DOHH2 (cell line): ENCODE results near the gene TGM3.

ENCODE experiments used
- H3F3A ChIP-seq: fragments of 200-600 bp; sonication (generic), shearing (Covaris generic); 2 replicates; pipeline ENCODE4 v1.6.0; 2016; ENCODE audit warnings: antibody characterized with exemption, mild to moderate bottlenecking; ENCODE audit not compliant: control insufficient read depth, insufficient read depth
- H3K27ac ChIP-seq: fragments of 200-600 bp; sonication (generic); 2 replicates; pipeline ENCODE4 v1.5.1; 2014; ENCODE audit warnings: low read depth, mild to moderate bottlenecking, low read length, moderate library complexity
- H3K27me3 ChIP-seq: fragments of 200-600 bp; sonication (generic); 2 replicates; pipeline ENCODE4 v1.6.1; 2014; ENCODE audit warnings: mild to moderate bottlenecking, low read length, mixed read lengths; ENCODE audit not compliant: control insufficient read depth
- H3K36me3 ChIP-seq: fragments of 200-600 bp; sonication (generic); 2 replicates; pipeline ENCODE4 v1.6.1; 2014; ENCODE audit warnings: mild to moderate bottlenecking, low read length, moderate library complexity, mixed read lengths; ENCODE audit not compliant: control insufficient read depth
- H3K4me1 ChIP-seq: fragments of 200-600 bp; sonication (generic); 2 replicates; pipeline ENCODE4 v1.6.1; 2014; ENCODE audit warnings: mild to moderate bottlenecking, low read length, mixed read lengths; ENCODE audit not compliant: control insufficient read depth
- H3K4me2 ChIP-seq: fragments of 200-600 bp; sonication (generic); 2 replicates; pipeline ENCODE4 v1.6.0; 2014; ENCODE audit warnings: mild to moderate bottlenecking, low read length, moderate library complexity
- H3K4me3 ChIP-seq: fragments of 200-600 bp; sonication (generic); 2 replicates; pipeline ENCODE4 v1.5.1; 2014; ENCODE audit warnings: mild to moderate bottlenecking, low read length, mixed read lengths
- H3K79me2 ChIP-seq: fragments of 200-600 bp; sonication (generic); 2 replicates; pipeline ENCODE4 v1.6.1; 2014; ENCODE audit warnings: mild to moderate bottlenecking, low read length, mixed read lengths; ENCODE audit not compliant: control insufficient read depth
- H3K9me2 ChIP-seq: fragments of 200-600 bp; sonication (generic); replicated peaks from 2 replicates; pipeline ENCODE4 v1.6.1; 2014; ENCODE audit warnings: mild to moderate bottlenecking, low read length, mixed read lengths; ENCODE audit not compliant: control insufficient read depth
- H3K9me3 ChIP-seq: fragments of 200-600 bp; sonication (generic); 2 replicates; pipeline ENCODE4 v1.6.1; 2014; ENCODE audit warnings: antibody characterized with exemption, low read length, mixed read lengths; ENCODE audit not compliant: control insufficient read depth, insufficient read depth
- H4K20me1 ChIP-seq: fragments of 200-600 bp; sonication (generic); 2 replicates; pipeline ENCODE4 v1.6.0; 2014; ENCODE audit warnings: low read depth, mild to moderate bottlenecking, antibody characterized with exemption, low read length, moderate library complexity; ENCODE audit not compliant: control insufficient read depth, insufficient read depth
- EZH2phosphoT487 ChIP-seq: fragments of 200-600 bp; sonication (generic); IDR thresholded peaks from 2 replicates; pipeline ENCODE4 v1.6.1; 2017; ENCODE audit warnings: borderline replicate concordance, mild to moderate bottlenecking, antibody characterized with exemption, low read length, moderate library complexity, mixed read lengths
- TF ChIP-seq, protein P1 (sequence below): fragments of 200-600 bp; sonication (generic); IDR thresholded peaks from one replicate; pipeline ENCODE4 v1.5.1; 2014; ENCODE audit warnings: antibody characterized with exemption, mild to moderate bottlenecking, low read depth, low read length; ENCODE audit not compliant: poor library complexity, severe bottlenecking

TGM3 gene

DNA sequence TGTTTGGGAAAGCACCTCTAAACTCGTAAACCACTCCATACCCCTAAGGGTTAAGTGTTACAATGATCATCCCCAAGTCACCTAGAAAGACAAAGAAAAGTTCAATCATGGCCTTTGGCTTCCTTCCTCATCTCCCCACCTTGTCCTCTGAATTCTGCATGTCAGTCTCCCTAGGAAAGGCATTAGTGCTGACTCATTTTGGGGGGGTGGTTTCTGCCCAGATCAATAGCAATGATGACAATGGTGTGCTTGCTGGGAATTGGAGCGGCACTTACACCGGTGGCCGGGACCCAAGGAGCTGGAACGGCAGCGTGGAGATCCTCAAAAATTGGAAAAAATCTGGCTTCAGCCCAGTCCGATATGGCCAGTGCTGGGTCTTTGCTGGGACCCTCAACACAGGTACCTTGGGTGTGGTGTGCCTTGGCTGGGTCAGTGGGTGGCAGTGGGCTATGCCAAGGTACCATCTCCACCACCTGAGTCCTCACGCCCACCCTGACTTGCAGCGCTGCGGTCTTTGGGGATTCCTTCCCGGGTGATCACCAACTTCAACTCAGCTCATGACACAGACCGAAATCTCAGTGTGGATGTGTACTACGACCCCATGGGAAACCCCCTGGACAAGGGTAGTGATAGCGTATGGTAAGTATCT lies 21.2 kb downstream of the TGM3 start:
- Histone ChIP-seq H3K9me3 (no peaks in the 10 kb centered on the region), H3K36me3 (no peaks in the 10 kb centered on the region), H4K20me1 (no peaks in the 10 kb centered on the region), H3K79me2 (no peaks in the 10 kb centered on the region), H3K4me3 (no peak overlapping the region), H3K27ac (no peak overlapping the region), H3K4me2 (no peak overlapping the region), H3F3A (no peaks in the 10 kb centered on the region), H3K4me1 (no peaks in the 10 kb centered on the region), H3K9me2 (no peaks in the 10 kb centered on the region), H3K27me3 (peaks cover 9% of the 10 kb centered on the region)
- TF ChIP-seq EZH2phosphoT487, result no peak
- TF ChIP-seq, protein P1, sequence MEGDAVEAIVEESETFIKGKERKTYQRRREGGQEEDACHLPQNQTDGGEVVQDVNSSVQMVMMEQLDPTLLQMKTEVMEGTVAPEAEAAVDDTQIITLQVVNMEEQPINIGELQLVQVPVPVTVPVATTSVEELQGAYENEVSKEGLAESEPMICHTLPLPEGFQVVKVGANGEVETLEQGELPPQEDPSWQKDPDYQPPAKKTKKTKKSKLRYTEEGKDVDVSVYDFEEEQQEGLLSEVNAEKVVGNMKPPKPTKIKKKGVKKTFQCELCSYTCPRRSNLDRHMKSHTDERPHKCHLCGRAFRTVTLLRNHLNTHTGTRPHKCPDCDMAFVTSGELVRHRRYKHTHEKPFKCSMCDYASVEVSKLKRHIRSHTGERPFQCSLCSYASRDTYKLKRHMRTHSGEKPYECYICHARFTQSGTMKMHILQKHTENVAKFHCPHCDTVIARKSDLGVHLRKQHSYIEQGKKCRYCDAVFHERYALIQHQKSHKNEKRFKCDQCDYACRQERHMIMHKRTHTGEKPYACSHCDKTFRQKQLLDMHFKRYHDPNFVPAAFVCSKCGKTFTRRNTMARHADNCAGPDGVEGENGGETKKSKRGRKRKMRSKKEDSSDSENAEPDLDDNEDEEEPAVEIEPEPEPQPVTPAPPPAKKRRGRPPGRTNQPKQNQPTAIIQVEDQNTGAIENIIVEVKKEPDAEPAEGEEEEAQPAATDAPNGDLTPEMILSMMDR, result no peak

DNA sequence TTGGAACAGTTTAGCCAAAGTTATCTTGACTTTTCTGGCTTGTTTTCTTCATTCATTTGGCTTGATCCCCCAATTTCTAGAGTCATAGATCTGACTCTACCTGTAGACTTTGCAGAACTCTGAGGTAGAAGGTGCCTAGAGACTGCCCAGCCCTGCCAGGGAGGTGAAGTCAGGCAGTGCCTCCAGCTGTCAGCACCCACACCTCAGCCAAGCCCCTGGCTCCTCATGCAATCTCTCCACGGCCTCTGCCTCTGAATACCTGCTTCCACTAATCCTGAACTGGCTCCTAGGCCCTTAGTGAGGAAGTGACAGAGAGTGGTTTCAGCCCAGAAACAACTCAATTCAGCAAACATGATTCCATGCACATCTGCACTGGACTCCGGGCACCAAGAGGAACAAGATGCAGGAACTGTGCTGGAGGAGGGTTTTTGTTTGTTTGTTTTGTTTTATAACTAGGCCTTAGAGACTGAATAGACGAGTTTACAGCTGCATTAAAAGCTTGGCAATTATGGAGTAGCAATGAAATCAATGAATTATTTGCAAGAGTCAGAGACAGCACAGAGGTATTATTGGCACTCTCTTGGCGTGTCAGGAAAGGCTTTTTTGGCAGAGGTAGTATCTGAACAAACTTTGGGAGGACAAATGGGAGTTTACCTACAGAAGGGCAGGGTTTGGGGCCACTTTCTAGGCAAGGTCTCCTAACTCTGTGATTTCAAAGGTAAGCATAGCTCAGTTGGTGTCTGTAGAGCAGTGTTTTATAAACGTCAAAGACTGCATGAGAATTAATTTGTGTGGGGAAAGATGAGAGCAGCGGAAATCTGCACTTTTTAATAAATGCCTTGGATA lies 25.2 kb downstream of the TGM3 start:
- H3K27ac ChIP-seq, result no peak overlapping the region
- TF ChIP-seq, protein P1, result no peak
- TF ChIP-seq EZH2phosphoT487, result no peak

DNA sequence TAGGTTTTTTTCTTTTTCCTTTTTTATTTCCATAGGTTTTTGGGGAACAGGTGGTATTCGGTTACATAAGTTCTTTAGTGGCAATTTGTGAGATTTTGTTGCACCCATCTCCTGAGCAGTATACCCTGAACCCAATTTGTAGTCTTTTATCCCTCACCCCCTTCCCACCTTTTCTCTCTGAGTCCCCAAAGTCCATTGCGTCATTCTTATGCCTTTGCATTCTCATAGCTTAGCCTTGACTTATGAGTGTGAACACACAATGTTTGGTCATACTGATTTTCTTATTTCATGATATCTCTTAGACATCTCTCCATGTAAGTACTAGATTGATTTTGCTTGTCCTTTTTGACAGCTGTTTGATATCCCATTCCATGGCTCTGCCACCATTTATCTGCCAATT lies 27.2 kb downstream of the TGM3 start:
- Histone ChIP-seq H3K27ac (no peak overlapping the region), H3K79me2 (no peaks in the 10 kb centered on the region), H3K9me3 (no peaks in the 10 kb centered on the region), H3K36me3 (no peaks in the 10 kb centered on the region), H3K4me3 (no peak overlapping the region), H3F3A (no peaks in the 10 kb centered on the region), H3K4me2 (no peak overlapping the region), H4K20me1 (no peaks in the 10 kb centered on the region), H3K4me1 (no peaks in the 10 kb centered on the region), H3K9me2 (no peaks in the 10 kb centered on the region), H3K27me3 (peaks cover 9% of the 10 kb centered on the region)
- TF ChIP-seq EZH2phosphoT487, result no peak
- TF ChIP-seq, protein P1, result no peak

More for the DNA sequence above, 25.2 kb downstream of the TGM3 start:
- peaks cover 9% of the 10 kb centered on the region for H3K27me3 ChIP-seq
- H3K4me3 ChIP-seq, result no peak overlapping the region
- no peaks in the 10 kb centered on the region for H3K79me2 ChIP-seq
- no peaks in the 10 kb centered on the region for H4K20me1 ChIP-seq
- H3K36me3 ChIP-seq, result no peaks in the 10 kb centered on the region
- H3K9me3 ChIP-seq, result no peaks in the 10 kb centered on the region
- no peak overlapping the region for H3K4me2 ChIP-seq
- no peaks in the 10 kb centered on the region for H3K9me2 ChIP-seq
- no peaks in the 10 kb centered on the region for H3F3A ChIP-seq
- H3K4me1 ChIP-seq, result no peaks in the 10 kb centered on the region
